Transverse colon (tissue), 4 donors: ENCODE data around the gene JAK2.

Experiments
- EP300 ChIP-seq: sonication (generic); formaldehyde crosslinking; IDR thresholded peaks from one replicate; pipeline ENCODE4 v1.6.1; 2017; ENCODE audit warnings: antibody characterized with exemption, low read depth
- POLR2A ChIP-seq: fragments of 450-650 bp; IDR thresholded peaks from one replicate; pipeline ENCODE4 v1.6.1; 2016; ENCODE audit warnings: antibody characterized with exemption, mild to moderate bottlenecking, moderate library complexity
- POLR2AphosphoS5 ChIP-seq, 3 donors: sonication (generic); formaldehyde crosslinking; IDR thresholded peaks; one replicate each; pipeline ENCODE4 v1.6.1; 2016; ENCODE audit warnings: antibody characterized with exemption in 3 of 3
- TF ChIP-seq, protein P1 (sequence below), 5 experiments: fragments of 200-600 bp in 3 of 5; fragments of 450-650 bp in 2 of 5; sonication (generic) in 3 of 5; IDR thresholded peaks; 1 replicate in 2 of 5; 2 replicates in 3 of 5; pipeline ENCODE4 v1.5.1; 2016 to 2017; ENCODE audit warnings: antibody characterized with exemption in 5 of 5, inconsistent platforms in 3 of 5, mild to moderate bottlenecking in 2 of 5, moderate library complexity in 1 of 5

DNA sequence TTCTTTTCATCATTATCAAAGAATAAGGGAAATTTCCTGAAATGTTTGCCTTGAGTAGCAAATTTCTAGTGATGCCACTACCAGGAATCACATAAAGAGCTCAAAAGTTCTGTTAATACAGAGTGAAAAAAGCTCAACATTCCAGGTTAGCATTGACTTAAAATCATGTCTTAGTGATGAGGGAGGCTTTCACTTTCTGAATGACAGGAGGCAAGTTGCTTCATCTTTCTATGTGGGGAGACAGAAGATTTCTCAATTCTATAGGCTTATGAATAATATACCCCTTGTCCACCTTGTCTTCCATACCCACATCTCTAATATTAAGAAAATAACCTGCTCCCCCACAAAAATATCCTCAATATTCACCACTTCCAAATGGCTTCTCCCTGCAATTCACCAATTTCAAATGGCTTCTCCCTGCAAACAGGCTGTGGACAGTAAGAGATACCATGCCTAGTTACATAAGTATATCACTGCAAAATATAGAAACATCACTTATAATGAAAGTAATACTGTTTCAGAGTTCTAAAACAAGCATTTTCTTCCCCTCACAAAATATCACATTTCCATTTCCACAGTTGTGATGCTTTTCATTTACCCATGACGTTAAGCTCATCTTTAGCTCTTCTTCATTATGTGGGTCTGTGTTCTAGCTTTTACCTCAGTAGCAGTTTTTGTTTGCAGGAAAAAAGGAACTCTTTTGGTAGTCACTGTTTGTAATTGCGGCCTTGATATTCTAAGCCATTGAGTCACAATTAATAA, 2.2 kb upstream of the JAK2 start:
- no peak for TF ChIP-seq EP300
- TF ChIP-seq, protein P1, sequence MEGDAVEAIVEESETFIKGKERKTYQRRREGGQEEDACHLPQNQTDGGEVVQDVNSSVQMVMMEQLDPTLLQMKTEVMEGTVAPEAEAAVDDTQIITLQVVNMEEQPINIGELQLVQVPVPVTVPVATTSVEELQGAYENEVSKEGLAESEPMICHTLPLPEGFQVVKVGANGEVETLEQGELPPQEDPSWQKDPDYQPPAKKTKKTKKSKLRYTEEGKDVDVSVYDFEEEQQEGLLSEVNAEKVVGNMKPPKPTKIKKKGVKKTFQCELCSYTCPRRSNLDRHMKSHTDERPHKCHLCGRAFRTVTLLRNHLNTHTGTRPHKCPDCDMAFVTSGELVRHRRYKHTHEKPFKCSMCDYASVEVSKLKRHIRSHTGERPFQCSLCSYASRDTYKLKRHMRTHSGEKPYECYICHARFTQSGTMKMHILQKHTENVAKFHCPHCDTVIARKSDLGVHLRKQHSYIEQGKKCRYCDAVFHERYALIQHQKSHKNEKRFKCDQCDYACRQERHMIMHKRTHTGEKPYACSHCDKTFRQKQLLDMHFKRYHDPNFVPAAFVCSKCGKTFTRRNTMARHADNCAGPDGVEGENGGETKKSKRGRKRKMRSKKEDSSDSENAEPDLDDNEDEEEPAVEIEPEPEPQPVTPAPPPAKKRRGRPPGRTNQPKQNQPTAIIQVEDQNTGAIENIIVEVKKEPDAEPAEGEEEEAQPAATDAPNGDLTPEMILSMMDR (IDR thresholded peaks at IDR 0.05) = no peak
- no peak for TF ChIP-seq POLR2A
- TF ChIP-seq POLR2AphosphoS5 (IDR thresholded peaks at IDR 0.05) = no peak
